Measurements from ENCODE around the gene WWOX. TPM values are rescaled to one million over a fixed set of nuclear protein-coding genes. Genes with fewer than 3 reads are reported as not detected.

The WWOX gene
- total RNA-seq, 2 donors from 2014 or later = 33.8 to 82.5 TPM

DNA sequence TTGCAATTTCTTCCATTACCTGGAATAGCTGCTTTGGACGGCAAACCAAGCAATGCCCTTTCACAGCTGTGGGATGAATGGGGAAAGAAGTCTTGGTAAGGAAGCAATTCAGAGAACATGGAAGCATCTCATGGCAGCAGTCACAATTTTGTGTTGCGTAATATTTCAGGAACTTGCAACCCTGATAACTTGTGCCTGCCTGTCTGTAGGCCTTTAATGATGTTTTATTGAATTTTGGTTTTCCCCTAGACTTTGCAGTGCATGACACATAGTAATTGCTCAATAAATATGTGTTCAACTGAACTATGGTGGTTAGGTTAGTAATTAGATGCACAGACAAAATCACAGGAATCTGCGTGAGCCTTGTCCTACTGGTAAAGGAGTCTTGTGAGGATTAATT is 439.5 kb downstream of the WWOX start:
- no peaks in the 10 kb centered on the region for H3K9me3 ChIP-seq
- TF ChIP-seq, protein P1, sequence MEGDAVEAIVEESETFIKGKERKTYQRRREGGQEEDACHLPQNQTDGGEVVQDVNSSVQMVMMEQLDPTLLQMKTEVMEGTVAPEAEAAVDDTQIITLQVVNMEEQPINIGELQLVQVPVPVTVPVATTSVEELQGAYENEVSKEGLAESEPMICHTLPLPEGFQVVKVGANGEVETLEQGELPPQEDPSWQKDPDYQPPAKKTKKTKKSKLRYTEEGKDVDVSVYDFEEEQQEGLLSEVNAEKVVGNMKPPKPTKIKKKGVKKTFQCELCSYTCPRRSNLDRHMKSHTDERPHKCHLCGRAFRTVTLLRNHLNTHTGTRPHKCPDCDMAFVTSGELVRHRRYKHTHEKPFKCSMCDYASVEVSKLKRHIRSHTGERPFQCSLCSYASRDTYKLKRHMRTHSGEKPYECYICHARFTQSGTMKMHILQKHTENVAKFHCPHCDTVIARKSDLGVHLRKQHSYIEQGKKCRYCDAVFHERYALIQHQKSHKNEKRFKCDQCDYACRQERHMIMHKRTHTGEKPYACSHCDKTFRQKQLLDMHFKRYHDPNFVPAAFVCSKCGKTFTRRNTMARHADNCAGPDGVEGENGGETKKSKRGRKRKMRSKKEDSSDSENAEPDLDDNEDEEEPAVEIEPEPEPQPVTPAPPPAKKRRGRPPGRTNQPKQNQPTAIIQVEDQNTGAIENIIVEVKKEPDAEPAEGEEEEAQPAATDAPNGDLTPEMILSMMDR (IDR thresholded peaks at IDR 0.05) = no peak
- H3K27ac ChIP-seq = no peak overlapping the region
- ATAC-seq (ENCODE audit: insufficient number of reproducible peaks, low FRiP score, low read depth) = no peak
- DNase-seq (ENCODE audit: low spot score) = no peak
- no peaks in the 10 kb centered on the region for H3K36me3 ChIP-seq
- H3K27me3 ChIP-seq (replicated peaks; ENCODE audit: insufficient read depth) = no peaks in the 10 kb centered on the region
- H3K4me1 ChIP-seq (ENCODE audit: control insufficient read depth in 1 of 2, low read depth in 2 of 2) = no peaks in the 10 kb centered on the region
- no peak overlapping the region for H3K4me3 ChIP-seq

GRCh38 chr16:78542419-78542818 is 443.0 kb downstream of the WWOX start:
- Histone ChIP-seq H3K4me3 (no peak overlapping the region), H3K36me3 (no peaks in the 10 kb centered on the region), H3K27me3 (replicated peaks; ENCODE audit: insufficient read depth) (no peaks in the 10 kb centered on the region), H3K27ac (no peak overlapping the region), H3K4me1 (ENCODE audit: control insufficient read depth in 1 of 2, low read depth in 2 of 2) (no peaks in the 10 kb centered on the region), H3K9me3 (no peaks in the 10 kb centered on the region)
- DNase-seq (ENCODE audit: low spot score) (no peak), ATAC-seq (ENCODE audit: insufficient number of reproducible peaks, low FRiP score, low read depth) (no peak)
- TF ChIP-seq, protein P1 (IDR thresholded peaks at IDR 0.05) = no peak

DNA sequence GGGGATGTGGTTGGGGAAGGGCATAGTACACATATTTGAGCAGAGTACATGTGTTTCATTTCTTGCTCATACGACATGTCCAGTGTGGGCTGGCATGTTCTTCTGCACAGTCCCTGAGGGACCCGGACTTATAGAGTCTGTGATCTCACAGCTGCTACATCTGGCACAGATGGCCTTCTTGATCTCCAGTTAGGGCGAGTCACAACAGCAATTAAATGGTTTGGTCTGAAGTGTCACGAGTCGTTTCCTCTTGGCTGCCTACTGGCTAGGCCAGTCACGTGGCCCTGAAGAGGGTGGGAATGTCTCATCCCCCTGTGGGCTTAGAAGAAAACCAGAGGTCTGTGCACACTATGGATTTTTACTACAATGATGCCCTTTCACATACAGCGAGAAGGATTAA is 443.6 kb downstream of the WWOX start:
- no peak for ATAC-seq (ENCODE audit: insufficient number of reproducible peaks, low FRiP score, low read depth)
- Histone ChIP-seq H3K27me3 (replicated peaks; ENCODE audit: insufficient read depth) (no peaks in the 10 kb centered on the region), H3K4me3 (no peak overlapping the region), H3K4me1 (ENCODE audit: control insufficient read depth in 1 of 2, low read depth in 2 of 2) (no peaks in the 10 kb centered on the region), H3K36me3 (no peaks in the 10 kb centered on the region), H3K9me3 (no peaks in the 10 kb centered on the region), H3K27ac (no peak overlapping the region)
- DNase-seq (ENCODE audit: low spot score) = no peak
- TF ChIP-seq, protein P1 (IDR thresholded peaks at IDR 0.05) = no peak

DNA sequence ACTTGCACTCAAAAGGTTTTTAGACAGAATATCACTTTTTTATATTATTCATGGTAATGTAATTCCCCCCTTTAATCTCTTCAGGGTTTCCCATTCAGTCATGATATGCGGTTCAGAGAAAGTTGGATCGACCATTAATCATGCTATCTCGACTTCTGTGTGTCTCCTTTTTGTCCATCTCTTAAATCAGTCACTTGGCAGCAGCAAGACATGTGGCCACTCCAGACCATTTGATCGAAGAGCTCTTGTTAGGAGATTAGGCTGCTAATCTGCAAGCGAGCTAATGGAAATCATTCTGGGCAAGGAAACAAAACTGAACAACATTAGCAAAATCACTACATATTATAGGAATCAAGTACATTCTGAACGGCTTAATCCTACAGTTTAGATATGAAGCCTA is 449.9 kb downstream of the WWOX start:
- Histone ChIP-seq H3K4me1 (ENCODE audit: control insufficient read depth in 1 of 2, low read depth in 2 of 2) (no peaks in the 10 kb centered on the region), H3K36me3 (no peaks in the 10 kb centered on the region), H3K27ac (no peak overlapping the region), H3K4me3 (no peak overlapping the region), H3K27me3 (replicated peaks; ENCODE audit: insufficient read depth) (no peaks in the 10 kb centered on the region), H3K9me3 (no peaks in the 10 kb centered on the region)
- ATAC-seq (ENCODE audit: insufficient number of reproducible peaks, low FRiP score, low read depth) (no peak), DNase-seq (ENCODE audit: low spot score) (no peak)
- TF ChIP-seq, protein P1 (IDR thresholded peaks at IDR 0.05) = no peak

- no peaks in the 10 kb centered on the region for H3K36me3 ChIP-seq
Observed at GRCh38 chr16:78551487-78552085, 452.1 kb downstream of the WWOX start.

More at GRCh38 chr16:78551487-78552085, 452.1 kb downstream of the WWOX start:
- DNase-seq (ENCODE audit: low spot score) (no peak), ATAC-seq (ENCODE audit: insufficient number of reproducible peaks, low FRiP score, low read depth) (no peak)
- Histone ChIP-seq H3K4me3 (no peak overlapping the region), H3K4me1 (ENCODE audit: control insufficient read depth in 1 of 2, low read depth in 2 of 2) (no peaks in the 10 kb centered on the region), H3K27me3 (replicated peaks; ENCODE audit: insufficient read depth) (no peaks in the 10 kb centered on the region), H3K27ac (no peak overlapping the region), H3K9me3 (no peaks in the 10 kb centered on the region)
- TF ChIP-seq, protein P1 (IDR thresholded peaks at IDR 0.05) = no peak
